Measurements from ENCODE around the gene MYPN.
A peak's percentile ranks its signal among the peaks of the same experiment; 100 is the strongest.
"Not testable (repeated sequence)": the region's sequence is repeated elsewhere in the genome, so short reads cannot be mapped to it uniquely, and the experiment has no call there.

MYPN gene

DNA sequence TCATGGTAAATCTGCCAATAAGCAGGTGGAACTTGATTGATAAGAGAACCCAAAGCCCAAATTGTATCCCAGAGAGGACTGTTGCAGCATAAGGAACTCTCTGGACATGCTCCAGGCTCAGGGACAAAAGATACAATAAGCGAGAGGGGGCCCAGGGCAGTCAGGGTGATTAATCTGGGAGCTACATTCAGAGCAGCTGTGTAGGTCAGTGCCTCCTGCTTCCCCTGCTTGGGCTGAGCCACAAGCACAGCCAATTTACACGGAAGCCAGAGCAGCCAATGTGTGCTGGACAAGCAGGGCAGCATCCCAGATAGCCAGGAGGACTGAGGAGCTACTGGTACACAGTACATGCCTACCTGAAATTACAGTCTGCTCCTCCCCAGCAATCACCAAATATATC lies 24.2 kb downstream of the MYPN start:
- DNase-seq (ENCODE audit: low read depth, low spot score) = no peak

DNA sequence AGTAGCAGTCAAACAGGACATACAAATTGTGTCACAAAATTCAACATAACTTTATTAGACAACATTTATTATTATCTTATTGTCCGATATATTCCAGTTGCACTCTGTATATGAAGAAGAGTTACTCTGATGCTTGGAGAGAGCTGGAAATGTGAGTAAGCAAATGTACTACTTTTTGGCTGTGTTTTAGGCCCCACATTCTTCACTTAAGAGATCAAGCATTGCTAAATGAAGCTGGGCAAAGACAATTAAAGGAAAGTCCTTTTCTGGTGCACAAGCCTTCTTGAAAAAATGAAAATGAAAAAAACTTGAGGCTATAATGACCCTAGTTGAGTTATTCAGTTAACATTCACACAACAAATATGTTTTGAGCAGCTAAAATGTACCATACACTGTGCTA lies 26.1 kb downstream of the MYPN start:
- DNase-seq (ENCODE audit: low read depth, low spot score) = no peak

DNA sequence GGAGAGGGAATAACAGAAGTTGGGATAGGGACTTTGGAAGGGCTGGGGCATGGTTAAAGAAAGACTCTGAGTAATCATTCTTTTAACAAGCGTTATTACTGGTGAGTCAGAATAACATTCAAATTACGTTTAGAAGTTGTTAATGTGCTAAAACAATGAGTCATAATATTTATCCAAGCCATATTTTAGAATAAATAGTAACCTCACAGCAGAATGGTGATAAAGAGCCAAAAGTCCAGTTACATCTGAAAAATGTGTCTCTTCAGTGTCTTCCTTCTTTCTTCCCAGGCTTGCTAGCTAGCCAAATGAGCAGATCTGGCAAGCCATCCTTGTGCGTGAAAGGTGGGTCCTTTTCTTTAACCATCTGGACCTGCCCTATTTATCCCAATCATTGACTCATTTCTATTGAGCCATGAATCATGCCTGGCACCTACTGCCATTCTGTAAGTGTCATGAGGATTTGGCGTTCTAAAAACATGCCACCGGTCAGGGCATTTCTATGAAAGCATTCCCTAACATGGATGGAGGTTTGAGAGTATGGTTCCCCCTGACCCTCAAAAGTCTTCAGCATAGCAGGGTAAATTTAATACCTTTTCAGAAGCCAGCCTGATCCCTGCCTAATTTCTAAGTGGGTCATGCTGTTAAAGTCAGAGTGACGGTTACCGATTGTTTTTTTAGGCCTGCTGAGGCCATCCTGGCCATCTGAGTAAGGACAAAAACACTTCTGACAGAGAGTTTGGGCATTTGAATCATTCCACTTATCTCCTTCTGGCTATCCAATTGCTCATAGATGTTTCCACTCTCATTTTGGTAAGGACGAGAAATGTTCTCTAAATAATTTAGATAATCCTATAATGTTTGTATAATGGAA lies 26.9 kb downstream of the MYPN start:
- no peak for DNase-seq (ENCODE audit: low read depth, low spot score)

DNA sequence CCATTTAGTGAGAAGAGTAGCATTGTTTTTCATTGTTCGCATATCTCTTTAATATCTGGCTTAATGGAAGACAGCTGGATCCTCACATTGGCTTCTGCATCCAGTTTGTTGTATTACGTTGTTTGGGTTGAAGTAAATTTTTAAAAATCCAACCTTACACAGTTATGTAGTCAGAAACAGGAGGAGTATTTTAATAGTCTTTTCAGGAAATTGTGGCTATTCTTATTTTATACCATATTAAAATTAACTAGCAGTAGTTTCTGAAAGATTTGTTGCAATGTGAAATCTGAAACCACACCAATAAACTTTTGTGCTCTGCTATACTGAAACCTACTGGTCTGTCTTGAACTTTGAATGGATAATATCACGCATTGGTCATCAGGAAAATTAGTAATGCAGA lies 27.9 kb downstream of the MYPN start:
- no peak for DNase-seq (ENCODE audit: low read depth, low spot score)

DNA sequence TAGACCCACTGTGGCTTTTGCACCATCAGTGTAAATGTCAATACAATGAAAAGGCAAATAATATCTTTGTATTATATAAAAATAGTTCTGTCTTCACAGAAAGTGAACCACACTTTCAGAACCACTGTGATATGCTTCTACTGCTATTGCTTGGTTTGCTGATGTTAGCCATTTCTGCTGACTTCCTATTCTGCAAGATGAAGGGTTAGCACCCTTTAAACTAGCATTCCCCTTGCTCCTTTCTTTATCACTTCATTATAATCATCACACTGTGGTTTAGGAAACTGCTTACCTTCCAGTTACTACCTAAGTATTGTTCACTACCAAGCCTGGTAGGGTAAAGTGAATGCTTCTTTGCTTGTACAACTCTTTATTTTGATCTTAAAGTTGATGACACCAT lies 29.2 kb downstream of the MYPN start:
- DNase-seq (ENCODE audit: low read depth, low spot score) = no peak

DNA sequence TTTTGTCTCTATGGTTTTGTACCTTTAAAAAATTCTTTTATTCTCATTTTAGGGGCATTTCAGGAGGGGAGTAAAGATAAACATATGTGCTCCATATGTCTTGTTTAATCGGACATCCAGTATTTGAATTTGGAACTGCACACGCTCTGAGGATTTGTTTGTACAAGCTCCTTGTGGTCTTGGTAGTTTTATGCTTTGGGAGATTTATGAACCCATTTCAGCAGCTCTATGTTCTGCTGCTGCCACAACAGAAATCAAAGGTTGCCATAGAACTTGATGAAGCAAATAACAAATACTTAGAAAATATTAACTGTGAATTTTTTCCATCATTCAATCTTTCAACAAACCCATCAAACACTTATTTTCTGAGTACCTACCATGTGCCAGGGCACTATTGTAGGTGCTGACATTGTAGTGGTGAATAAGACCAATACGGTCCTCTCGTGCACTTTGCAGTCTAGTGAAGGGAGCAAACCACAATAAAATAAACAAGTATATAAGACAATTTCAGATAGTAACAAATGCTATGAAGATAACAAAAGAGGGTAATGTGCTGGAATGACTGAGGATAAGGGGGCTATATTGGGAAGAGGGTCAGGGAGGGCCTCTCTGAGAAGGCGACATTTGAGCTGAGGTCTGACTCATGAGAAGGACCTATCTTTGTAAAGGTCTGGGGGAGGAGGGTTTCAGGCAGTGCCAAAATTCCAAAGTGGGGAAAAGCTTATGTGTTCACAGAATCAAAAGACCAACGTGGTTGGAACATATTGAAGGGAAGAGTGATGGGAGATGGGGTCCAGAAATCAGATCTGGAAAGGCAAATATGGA lies 30.4 kb downstream of the MYPN start:
- no peak for DNase-seq (ENCODE audit: low read depth, low spot score)

DNA sequence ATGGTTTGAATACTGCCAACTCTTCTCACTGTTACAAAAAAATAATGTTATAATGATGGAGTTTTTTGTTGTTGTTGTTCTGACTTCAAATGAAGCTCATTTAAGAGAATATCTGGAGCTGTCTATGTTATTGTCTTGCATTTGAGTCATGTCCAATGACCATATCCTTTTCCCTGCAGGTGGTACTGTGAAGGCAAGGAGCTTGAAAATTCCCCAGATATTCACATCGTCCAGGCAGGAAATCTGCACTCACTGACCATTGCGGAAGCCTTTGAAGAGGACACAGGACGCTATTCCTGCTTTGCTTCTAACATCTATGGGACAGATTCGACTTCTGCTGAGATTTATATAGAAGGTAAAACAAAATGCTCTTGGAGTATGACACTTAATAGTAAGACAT lies 33.5 kb downstream of the MYPN start:
- no peak for DNase-seq (ENCODE audit: low read depth, low spot score)

DNA sequence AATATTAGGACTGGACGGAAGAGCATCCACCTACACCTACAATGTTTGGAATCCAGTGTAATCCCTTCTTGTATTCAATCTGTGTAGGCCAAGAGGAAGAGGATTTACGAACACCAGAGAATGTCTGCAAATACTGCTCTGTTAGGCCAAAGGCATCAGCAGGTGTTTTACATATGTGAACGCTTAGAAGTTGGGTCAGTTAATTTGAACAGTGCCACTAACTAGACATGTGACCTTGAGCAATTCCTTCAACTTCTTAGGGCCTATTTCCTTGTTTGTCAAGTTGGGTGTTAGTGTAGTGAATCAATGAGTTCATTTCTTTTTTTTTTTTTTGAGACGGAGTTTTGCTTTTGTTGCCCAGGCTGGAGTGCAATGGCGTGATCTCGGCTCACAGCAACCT lies 35.4 kb downstream of the MYPN start:
- no peak for DNase-seq (ENCODE audit: low read depth, low spot score)

DNA sequence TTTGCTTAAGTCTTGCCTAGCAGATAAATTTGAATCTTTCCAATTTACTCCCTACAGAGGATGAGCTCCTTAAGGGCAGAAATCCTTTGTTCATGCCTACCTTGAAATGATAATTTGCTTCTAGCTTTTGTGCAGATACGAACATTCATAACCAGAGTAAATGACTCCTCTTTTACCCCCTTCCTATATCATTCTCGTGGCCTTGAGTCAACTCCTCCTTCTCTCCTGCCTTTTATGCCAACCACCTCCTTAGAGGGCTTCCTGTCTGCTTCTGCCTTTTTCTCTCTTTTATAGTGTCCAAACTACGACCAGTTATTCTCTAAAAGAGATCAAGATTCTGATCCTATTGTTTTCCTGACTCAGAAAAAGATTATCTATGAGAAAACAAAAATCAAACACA lies 36.4 kb downstream of the MYPN start:
- no peak for DNase-seq (ENCODE audit: low read depth, low spot score)

DNA sequence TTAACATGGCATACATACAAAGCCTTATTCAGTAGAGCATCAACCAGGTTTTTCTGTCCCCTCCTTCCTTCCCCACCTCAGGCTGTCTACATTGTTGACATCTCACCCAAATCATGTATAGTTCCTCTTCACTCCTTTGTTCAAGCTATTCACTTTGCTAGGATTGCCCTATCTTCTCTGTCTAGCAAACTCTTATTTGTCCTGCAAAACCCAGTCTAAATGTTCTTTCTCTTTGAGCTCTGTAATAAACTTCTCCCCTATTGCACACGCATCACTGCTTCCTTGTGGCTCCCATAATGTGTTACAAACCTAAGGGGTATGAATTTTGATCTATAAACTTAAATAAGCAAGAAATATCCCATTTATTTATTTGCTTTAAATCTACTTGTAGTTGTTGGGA lies 36.8 kb downstream of the MYPN start:
- DNase-seq (ENCODE audit: low read depth, low spot score) = no peak

DNA sequence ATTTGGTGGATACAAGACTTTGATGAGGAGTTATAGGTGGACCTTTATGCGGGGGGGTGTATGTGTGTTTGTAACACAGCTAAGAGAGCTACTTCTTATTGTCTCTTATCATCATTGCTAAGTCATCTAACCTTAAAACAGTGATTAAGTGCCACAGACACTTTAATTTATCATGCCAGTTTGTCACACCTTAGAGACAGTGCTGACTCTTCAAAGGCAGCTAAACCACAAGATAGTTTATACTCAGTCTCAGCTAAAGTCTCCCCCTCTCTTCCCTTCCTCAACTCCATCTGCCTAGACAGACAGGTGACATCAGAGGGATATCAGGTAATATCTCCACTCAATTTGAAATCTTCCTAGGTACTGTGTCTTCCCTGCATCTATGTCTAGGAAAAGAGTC lies 42.2 kb downstream of the MYPN start:
- DNase-seq (ENCODE audit: low read depth, low spot score) = no peak

DNA sequence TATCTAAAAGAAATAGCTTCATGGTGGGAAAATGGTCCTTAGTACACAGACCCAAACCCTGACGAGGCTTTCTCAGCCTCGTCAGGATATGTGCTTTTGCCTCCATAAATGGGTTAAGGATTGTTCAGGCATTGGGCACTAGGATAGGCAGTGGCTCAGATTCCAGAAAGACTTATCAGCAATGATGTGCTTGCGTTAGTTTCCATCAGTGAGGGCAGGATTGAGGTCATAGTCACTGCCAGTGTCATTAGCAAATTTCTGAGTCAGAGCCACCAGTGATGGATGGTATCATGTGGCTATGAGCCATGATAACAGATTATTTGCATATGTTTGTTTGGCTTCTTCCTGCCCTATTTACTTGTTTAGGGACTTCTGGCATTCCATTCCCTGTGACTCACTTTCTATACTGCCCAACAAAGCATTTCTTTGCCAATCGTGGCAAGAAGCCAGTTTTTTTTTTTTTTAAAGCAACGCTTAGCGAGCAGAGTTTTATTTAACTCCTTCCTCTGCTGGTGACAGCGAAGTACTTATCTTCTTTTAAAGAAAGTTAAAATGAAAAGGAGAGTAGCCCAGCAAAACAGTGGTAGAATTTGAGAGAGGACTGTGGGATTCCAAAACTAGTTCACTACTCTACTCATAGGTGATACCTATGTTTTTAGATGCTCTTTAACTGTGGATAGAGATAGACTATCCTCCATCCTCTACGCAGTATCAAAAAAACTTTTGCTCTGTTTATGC lies 44.4 kb downstream of the MYPN start:
- peak; percentile 62 for DNase-seq (ENCODE audit: low read depth, low spot score)

DNA sequence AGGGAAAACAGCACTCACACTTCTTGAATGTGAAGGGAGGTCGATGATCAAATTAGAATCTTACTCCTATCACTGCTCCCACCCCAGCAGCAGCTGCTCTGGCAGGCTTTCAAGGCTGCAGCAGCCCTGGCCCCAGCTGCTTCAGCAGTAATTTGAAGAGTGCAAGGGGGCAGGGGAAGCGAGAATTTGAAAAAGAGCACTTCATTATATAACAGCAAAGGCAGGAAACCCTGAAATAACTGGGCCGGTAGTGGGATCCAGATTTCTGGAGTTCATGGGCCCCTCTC lies 44.9 kb downstream of the MYPN start:
- DNase-seq (ENCODE audit: low read depth, low spot score) = peak; percentile 19

DNA sequence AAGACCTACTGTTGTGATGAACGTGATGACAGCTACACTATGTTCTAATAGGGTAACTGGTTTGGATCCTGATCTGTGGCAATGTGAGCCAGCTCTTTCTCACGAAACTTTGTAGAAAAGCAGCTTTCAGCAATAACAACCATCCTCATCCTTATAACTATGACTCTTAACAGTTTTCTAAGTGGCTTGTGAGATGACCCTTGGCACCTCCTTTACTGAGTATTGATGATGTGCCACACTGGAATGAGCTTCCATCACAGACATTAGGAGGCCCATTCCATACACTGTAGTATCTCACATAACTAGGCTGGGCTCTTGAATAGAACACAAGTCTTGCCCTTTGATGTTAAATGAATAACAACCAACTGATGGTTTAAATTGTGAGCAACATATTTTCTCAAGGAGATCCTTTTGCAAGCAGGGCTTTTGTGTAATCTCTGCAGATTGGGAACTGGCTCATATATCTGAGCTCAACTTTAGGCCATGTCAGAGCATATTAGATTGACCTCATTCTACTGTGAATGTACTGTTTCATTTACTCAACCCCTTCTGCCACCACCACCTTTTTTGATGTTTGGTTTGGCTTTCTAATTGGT lies 46.4 kb downstream of the MYPN start:
- no peak for DNase-seq (ENCODE audit: low read depth, low spot score)

DNA sequence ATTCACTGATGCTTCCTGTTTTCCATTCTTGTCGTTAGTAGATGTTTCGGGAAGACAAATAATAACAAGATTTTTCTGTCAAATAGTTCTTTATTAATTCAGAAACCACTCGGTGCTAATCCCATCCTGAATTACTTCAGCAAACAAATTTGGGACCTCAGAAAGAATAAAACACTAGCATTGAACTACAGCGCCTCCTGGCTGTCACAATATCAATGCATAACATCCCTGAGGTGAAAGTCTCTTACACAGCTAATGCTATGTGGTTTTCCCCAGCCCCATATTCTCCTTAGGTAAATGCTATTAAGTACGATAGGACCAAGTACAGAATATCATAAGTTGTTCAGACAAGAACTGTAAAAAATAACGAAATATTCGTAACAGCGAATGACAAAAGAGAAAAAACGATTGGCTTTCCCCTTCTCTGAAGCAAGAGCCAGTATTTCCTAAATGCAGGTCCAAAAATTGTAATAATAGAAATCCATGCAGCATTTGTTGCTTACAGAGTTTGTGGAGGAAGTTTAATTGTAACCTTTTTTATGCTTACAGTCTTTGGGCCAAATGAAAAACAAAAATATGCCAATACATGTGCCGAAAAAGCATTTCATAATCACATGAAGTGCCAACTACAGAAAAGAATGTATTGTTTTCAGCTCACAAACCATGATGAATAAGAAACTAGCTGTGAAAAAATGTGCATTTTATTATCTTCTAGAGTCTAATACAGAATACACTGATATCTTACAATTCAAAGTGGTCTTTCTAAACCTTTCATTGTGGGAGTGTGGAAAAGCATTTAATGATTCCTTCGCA lies 47.3 kb downstream of the MYPN start:
- peak; percentile 30 for DNase-seq (ENCODE audit: low read depth, low spot score)

DNA sequence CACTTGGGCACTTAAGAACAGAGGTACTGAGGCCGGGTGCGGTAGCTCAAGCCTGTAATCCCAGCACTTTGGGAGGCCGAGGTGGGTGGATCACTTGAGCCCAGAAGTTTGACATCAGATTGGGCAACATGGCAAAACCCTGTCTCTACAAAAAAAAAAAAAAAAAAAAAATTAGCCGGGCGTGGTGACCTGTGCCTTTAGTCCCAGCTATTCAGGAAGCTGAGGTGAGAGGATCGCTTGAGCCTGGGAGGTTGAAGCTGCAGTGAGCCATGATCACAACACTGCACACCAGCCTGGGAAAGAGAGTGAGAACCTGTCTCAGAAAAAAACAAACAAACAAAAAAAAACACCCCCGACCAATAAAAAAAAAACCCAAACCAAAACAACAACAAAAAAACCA lies 48.2 kb downstream of the MYPN start:
- DNase-seq (ENCODE audit: low read depth, low spot score) = not testable (repeated sequence)

DNA sequence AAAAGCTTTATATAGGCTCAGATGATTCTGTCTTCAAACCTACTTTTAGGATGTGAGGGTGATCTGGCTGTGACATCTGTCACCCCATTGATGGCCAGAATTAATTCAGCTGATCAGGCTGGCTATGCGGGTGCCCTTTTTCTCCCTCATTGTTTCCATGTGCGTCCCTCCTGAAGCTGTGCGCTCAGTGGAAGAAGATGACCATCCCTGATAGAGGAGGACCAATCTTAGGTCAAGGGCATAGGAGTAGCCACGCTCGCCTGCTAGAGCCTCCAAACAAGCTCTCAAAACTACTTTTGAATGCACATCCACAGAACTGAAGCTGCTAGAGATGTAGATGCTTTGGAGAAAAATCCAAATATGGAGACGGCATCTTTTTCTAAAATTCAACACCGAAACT lies 48.7 kb downstream of the MYPN start:
- DNase-seq (ENCODE audit: low read depth, low spot score) = no peak

DNA sequence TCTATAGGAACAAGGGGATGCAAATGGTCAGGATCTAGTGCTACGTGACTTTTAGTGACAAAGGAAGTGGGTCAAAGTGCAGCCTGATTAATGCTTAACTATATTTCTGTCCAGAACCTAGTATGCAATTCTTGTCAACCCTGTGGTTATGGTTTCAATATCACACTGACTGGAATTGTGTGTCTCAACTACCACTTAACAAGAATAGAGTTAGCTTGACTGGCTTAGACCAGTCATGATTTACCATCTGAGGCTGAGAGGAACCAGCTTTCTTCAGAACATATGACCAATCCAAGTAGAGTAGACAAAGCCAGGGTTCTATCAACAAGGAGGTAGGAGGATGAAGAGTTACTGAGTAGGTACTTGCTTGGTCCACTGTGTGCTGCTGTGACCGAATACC lies 54.4 kb downstream of the MYPN start:
- DNase-seq (ENCODE audit: low read depth, low spot score) = no peak

DNA sequence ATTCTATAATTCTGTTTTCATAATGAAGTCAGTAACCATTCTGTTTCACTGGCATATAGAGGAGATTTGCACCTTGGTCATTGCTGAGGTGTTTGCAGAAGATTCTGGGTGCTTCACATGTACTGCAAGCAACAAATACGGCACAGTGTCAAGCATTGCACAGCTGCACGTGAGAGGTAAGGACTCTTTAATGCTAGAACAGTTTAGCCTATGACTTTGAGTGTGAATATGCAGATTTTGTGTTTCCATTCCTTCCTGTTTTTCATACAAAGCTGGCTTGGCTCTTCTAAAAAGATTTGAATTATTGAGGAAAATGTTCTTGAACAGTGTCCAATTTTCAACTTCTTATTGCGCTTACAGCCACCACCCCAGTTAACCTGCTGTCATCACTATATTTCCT lies 56.4 kb downstream of the MYPN start:
- no peak for DNase-seq (ENCODE audit: low read depth, low spot score)

DNA sequence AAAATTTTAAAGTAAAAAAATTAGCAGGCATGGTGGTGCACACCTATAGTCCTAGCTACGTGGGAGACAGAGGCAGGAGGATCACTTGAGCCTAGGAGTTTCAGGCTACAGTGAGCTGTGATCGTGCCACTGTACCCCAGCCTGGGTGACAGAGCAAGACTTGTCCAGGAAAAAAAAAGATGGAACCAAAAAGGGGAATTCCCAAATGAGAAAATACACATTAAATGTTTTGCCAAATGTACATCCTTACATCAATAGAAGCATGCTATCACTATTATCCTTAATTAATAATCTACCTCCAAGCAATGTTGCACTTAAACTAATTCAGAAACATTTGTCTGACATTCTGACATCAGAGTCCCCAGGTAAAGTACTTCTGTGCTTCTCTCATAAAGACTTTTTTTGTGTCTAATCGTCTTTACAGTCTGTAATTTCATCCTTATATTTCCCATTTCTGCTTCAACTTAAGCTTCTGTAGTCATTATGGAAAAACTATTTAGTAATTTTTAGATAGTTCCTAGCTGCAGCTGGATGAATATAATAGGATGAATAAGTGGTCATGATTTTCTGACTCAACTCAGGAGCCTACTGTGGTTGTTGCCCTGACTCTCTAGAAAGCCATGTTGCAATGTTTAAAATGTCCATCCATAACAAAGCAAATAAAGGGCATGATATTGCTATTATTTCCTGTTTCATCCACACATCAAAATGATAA lies 57.7 kb downstream of the MYPN start:
- no peak for DNase-seq (ENCODE audit: low read depth, low spot score)
